ENCODE results near the gene THUMPD3.

The THUMPD3 gene, protein sequence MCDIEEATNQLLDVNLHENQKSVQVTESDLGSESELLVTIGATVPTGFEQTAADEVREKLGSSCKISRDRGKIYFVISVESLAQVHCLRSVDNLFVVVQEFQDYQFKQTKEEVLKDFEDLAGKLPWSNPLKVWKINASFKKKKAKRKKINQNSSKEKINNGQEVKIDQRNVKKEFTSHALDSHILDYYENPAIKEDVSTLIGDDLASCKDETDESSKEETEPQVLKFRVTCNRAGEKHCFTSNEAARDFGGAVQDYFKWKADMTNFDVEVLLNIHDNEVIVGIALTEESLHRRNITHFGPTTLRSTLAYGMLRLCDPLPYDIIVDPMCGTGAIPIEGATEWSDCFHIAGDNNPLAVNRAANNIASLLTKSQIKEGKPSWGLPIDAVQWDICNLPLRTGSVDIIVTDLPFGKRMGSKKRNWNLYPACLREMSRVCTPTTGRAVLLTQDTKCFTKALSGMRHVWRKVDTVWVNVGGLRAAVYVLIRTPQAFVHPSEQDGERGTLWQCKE

DNA sequence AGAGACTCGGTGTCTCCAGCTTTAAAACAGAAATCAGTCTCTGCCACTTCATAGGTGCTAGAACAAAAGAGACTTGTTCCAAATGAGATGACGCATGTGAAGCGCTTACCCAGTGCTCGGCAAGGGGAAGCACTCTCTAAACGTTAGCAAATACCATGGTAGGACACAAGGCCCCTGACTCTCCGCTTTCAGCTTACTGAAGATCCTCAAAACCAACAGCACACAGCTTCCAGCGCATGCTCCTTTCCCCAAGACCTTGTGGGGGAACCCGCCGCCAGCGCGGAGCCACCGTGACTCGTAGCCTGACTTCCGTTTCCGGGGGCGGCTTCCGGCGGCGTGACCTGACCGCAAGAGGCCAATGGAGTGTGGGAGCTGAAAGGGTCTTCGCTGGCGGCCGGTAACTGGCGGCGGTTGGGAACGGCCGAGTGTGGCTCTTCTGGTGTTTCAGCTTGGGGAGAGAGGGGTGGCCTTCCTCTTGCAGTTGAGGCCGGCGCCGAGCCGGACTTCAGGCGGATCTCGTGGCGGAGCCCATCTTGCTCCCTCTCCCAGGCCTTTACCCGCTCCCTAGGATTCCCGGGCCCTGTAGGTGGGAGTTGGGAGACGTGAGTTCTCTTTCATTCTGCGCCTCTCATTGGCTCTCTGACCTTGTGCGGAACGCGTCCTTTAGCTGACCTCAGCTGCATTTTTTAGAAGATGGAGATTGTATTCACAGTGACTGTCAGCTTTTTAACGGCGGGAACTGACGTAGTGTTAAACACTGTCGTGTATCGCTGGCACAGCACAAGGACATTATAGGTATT lies at the start of gene THUMPD3:
Gene THUMPD3 (plus strand): TSS at position 324 of the 800 bp plus-strand sequence. CDS start 2,015 bp downstream, outside the sequence.
- DNase-seq = peak; percentile 95

DNA sequence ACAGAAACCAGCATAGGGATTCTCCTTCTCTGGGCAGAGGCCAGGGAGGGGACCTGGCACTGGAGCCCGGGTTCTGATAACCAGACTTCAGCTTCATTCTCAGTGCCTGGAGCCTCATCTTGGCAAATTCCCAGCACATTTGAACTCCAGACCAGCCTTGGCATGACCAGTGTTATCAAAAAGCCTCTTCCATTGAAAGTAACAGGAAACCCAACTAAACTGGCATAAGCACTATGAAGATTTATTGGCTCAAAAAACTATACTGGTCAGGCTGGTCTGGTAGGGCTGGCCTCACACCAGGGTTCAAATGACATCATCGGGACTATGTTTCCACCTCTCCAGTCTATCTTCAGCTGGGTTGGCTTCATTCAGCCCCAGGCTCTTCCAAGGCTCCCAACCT lies 48.1 kb upstream of the THUMPD3 start:
- DNase-seq = no peak

DNA sequence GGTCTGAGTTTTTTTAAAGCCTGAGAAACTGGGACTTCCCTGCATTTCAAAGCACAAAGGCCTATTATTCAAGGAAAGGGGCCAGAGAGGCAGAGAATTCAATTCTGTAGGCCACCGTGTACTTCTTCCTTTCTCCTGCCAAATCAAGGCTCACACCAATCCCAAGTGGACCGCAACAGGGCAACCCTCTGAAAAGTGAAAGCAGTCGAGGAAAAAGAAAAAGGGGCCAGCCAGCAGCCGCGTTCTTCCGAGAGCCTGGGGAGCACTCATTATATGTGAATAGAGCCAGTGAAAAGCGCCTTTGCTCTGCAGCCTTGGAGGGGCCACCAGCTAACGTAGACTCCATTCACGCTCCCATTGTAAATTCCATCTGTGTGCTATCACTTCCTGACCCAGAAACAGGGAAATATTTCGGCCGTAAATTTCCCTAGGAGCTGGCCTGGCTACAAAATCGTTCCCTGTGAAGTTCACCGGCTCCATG lies 45.9 kb upstream of the THUMPD3 start:
- peak; percentile 85 for DNase-seq

DNA sequence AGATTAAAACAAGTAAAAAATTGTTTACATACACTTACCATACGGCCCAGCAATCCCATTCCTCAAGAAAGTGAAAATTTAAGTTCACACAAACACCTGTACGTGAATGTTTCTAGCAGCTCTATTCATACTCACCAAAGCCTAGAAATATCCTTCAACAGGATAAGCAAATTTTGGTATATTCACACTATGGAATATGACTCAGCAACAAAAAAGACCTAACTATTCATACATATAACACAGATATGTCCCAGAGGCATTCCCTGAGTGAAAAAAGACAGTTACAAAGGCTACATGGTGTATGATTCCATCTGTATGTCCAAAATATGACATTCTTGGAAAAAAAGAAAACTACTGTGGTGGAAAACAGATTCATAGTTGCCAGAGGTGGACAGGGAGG lies 40.1 kb upstream of the THUMPD3 start:
- DNase-seq = no peak

DNA sequence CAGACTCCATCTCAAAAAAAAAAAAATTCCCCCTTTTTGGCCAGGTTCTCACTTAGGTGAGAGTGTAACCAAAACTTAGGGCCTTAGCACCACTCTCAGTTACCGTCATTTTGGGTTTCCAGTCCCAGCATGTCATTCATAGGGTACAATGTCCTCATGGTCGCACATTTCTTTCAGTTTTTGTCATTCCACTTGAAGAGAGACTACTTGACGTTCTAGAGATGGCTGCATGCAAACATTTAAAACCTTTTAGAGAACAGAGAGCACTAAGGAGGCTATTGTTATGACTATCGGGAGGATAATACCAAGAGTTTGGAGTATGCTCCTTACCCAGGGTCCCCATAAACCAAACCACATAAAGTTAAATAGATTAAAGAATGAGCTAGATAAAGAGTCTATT lies 37.9 kb upstream of the THUMPD3 start:
- no peak for DNase-seq

- no peak for DNase-seq
Observed at GRCh38 chr3:9327578-9327977, 35.3 kb upstream of the THUMPD3 start.

DNA sequence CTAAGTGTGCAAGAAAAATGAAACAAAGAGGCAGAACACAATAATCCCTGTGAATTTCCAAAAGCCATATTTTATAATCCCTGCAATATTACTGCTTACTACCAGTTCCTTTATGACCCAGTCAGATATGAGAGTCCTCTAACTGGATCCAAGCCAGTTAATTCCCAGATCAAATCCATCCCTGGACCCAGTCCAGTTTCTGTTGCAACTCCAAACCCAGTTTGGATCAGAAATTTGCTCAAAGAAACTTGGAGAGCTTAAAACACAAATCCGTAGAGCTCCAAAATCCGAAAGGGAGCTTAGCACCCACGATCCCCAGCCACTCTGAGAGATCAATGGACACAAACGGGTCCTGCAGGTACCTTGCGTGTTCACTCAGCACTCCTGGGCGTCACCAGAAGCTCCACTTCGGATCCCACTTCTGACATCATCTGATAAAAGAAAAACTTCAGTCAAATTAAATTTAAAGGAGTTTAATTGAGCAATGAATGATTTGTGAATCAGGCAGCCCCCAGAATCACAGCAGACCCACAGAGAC lies 32.6 kb upstream of the THUMPD3 start:
- DNase-seq = no peak

- DNase-seq = no peak
Observed at GRCh38 chr3:9331171-9331570, 31.7 kb upstream of the THUMPD3 start.

- no peak for DNase-seq
Observed at GRCh38 chr3:9332250-9333030, 30.4 kb upstream of the THUMPD3 start.

DNA sequence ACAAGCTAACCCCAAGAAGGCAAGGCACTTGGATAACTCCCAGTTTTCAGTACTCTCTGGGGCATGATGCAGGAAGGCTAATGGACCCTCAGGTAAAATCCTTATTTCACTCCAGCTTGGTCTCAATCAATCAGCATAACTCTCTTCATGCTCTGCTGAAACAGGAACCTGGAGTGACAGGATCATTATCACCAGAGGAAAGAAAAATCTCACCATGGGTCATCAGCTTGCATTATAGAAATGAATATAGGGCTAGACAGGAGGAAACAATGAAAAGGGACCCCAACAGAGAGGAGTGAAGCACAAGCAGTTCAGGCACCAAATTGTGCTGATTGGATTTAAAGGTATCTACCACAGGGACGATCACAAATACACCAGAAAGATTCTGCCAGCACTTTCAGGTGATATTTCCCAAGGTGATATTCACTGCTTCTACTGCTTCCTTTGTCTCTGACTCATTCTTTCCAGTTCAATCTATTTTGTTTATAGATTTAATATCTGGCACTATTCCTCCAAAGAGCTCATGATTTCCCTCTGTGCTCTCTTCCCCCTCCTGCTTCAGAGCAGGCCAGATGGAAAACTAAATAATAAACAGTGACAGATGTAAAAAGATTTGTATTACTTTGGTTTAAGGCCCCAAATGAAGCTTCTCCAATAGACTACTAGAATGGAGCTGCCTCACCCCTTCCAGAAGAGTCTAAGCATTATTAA lies 22.9 kb upstream of the THUMPD3 start:
- DNase-seq = no peak

- DNase-seq = no peak
Observed at GRCh38 chr3:9340472-9340902, 22.4 kb upstream of the THUMPD3 start.

DNA sequence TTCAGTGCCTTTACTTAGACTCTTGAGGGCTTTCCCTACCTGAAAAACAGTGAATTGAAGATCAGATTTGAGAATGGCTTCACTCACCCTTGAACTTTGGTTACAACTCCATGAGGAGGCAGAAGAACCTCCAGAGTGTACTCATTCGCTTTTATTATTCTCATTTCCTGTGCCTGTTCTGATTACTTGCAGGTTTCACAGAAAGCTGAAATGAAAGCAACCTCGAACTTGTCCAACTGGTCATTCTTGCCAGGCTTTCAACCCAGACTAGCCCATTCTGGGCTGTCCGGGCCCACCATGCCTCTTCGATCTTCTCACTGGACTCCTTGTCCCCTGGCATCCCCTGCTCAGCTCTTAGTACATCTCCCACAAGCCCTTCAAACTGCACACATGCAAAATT lies 20.2 kb upstream of the THUMPD3 start:
- DNase-seq = no peak

GRCh38 chr3:9343115-9343514 lies 19.7 kb upstream of the THUMPD3 start:
- DNase-seq = no peak

- DNase-seq = no peak
Observed at GRCh38 chr3:9345041-9345440, 17.8 kb upstream of the THUMPD3 start.

DNA sequence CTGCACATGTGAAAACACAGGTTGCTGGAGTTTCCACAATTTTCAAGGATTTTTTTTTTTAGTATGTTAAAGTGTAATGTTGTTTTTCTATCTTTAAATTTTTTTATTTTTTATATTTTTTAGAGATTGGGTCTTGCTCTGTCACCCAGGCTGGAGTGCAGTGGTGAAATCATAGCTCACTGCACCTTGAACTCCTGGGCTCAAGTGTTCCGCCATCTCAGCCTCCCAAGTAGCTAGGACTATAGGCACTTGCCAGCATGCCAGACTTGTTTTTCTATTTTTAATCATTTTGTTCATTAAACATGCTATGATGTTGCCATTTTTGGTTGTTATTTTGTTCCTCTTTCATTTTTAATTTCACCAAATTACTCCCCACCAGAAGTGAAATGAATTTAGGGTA lies 16.7 kb upstream of the THUMPD3 start:
- no peak for DNase-seq

GRCh38 chr3:9347081-9347480 lies 15.8 kb upstream of the THUMPD3 start:
- DNase-seq = no peak

DNA sequence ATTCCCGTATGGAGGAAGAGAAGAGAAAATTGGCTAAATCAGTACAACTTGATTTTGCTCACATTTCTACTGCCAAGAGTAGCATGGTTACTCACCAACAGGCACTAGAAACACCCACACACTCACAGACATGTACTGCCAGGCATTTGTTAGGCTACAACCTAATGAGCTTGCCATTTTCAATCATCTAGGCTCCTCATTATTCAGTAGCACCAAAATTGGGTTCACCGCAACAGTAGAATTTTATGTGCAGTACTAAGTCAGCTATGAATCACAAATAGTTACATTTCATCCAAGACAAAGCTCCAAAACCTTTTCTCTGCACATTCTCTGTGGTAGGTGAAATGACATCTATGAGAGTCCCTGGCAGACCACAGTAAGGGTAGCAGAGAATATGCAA lies 15.0 kb upstream of the THUMPD3 start:
- no peak for DNase-seq

GRCh38 chr3:9349321-9350117 lies 13.3 kb upstream of the THUMPD3 start:
- DNase-seq = no peak

DNA sequence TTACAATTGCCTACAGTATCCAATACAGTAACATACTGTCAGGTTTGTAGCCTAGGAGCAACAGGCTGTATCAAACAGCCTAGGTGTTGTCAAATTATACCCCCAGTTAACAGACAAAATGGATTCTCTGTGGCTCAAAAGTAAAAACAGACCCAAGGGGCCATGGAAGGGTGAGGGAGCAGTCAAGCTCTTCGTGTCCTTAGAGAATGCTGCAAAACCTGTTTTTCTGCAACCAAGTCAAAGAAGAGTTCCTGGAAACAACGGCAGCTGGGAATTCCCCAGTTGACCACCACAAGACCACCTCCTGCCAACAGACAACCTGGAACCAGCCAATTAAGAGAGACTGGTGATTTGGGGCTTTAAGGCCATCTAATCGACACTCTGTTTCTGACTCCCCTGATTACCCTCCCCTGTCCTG lies 11.1 kb upstream of the THUMPD3 start:
- no peak for DNase-seq

DNA sequence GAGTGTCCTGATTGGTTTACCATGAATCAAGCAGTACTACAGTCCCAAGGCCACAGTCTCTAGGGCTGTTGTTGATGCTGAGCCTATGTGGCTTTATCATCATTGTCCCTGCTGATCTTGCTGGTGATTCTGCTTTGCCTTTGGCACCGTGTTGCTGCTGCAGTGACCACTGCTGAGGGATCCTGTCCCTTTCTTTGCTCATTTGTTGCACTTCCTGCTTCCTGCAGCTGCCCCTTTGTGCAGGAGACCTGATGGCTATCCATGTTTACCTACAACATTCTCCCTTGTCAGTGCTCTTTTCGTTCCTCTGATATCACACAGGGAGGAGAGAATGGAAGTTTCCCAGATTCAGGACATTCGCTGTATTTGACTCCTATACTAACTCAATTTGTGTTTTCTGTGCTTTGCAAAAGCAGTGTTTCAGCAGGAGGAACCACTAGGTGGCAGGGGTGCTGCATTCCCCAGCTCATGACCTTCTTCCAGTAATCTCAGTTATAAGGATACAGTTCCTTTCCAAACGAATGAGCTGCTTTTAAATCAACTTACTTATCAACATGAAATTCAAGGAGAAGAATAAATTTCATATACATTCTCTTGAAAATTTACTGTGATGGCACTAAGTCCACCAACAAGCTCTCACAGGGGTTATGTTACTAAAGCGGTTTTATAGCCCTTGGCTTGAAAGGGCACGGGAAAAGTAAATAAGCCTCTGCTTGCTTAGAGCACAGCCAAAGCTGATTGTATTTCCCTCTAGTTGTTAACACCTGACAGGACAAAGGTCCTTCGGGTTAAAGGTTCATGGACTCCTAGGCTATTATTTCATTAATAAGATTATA lies 9.7 kb upstream of the THUMPD3 start:
- DNase-seq = peak; percentile 78
